Nephron (organoid): ENCODE measurements around the gene TMPRSS9.
"Not testable (repeated sequence)": the region's sequence is repeated elsewhere in the genome, so short reads cannot be mapped to it uniquely, and the experiment has no call there.

Experiments used
- H3K27ac Mint-ChIP-seq, 3 experiments: 2 replicates each; pipeline ENCODE4 v1.8.0; 2020; ENCODE audit warnings: mixed read lengths in 3 of 3, mild to moderate bottlenecking in 2 of 3, moderate library complexity in 1 of 3
- H3K27me3 Mint-ChIP-seq: 2 replicates; pipeline ENCODE4 v1.8.0; 2021; ENCODE audit warnings: low read depth, mild to moderate bottlenecking, moderate library complexity, mixed read lengths
- H3K36me3 Mint-ChIP-seq: 2 replicates; pipeline ENCODE4 v1.8.0; 2020; ENCODE audit warnings: low read depth, mixed read lengths
- H3K4me1 Mint-ChIP-seq: 2 replicates; pipeline ENCODE4 v1.8.0; 2020; ENCODE audit warnings: mixed read lengths
- H3K4me3 Mint-ChIP-seq, 3 experiments: 2 replicates each; pipeline ENCODE4 v1.8.0; 2020; ENCODE audit warnings: mild to moderate bottlenecking in 3 of 3, mixed read lengths in 3 of 3, moderate library complexity in 2 of 3
- H3K9me3 Mint-ChIP-seq: 2 replicates; pipeline ENCODE4 v1.8.0; 2020; ENCODE audit warnings: mixed read lengths
- CTCF ChIP-seq, 3 experiments: fragments of 200-600 bp; sonication (generic); IDR thresholded peaks; one replicate each; pipeline ENCODE4 v1.5.0; 2021; ENCODE audit warnings: antibody characterized with exemption in 3 of 3; ENCODE audit not compliant: unreplicated experiment in 3 of 3

Gene TMPRSS9

DNA sequence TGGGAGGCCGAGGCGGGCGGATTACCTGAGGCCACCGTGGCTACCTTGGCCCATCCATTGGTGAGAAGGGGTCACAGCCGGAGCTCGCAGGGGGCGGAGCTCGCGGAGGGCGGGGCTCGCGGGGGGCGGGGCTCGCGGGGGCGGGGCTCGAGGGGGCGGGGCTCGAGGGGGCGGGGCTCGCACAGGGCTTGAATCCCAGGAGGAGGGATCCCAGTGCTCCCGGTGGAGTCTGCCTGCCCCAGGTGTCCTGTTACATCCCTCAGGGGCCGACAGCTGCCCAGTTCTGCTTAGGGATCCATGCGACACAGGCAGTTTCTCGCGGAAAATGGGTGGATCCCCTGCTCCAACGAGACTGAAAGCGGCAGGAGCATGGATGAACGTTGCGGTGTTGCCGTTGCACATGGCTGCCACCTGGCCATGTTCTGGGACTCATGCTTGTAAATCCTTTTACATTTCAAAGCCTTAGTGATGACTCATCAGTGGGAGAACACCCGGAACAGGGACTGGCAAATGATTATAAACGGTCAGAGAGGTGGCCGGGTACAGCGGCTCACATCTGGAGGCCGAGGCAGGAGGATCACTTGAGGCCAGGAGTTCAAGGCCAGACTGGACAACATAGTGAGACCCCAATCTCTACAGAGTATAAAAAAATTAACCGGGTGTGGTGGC is 25.1 kb downstream of the TMPRSS9 start:
- Mint-ChIP-seq H3K36me3 (no peaks in the 10 kb centered on the region), H3K4me1 (peaks cover 14% of the 10 kb centered on the region), H3K27ac (peak overlapping the region in 1 of 3 experiments; percentile 72), H3K4me3 (no peak overlapping the region), H3K9me3 (peaks cover 6% of the 10 kb centered on the region), H3K27me3 (peaks cover 30% of the 10 kb centered on the region)
- TF ChIP-seq CTCF (IDR thresholded peaks at IDR 0.05; ENCODE audit: unreplicated experiment in 3 of 3), result no peak

GRCh38 chr19:2387367-2388288 is 27.6 kb downstream of the TMPRSS9 start:
- H3K4me3 Mint-ChIP-seq, result no peak overlapping the region
- no peaks in the 10 kb centered on the region for H3K9me3 Mint-ChIP-seq
- no peak for TF ChIP-seq CTCF (IDR thresholded peaks at IDR 0.05; ENCODE audit: unreplicated experiment in 3 of 3)
- H3K27ac Mint-ChIP-seq, result no peak overlapping the region
- H3K27me3 Mint-ChIP-seq, result peaks cover 29% of the 10 kb centered on the region
- H3K36me3 Mint-ChIP-seq, result no peaks in the 10 kb centered on the region
- peaks cover 5% of the 10 kb centered on the region for H3K4me1 Mint-ChIP-seq

- peaks cover 4% of the 10 kb centered on the region for H3K4me1 Mint-ChIP-seq
- no peak for TF ChIP-seq CTCF (IDR thresholded peaks at IDR 0.05; ENCODE audit: unreplicated experiment in 3 of 3)
- H3K36me3 Mint-ChIP-seq, result no peaks in the 10 kb centered on the region
- H3K4me3 Mint-ChIP-seq, result no peak overlapping the region
- no peak overlapping the region for H3K27ac Mint-ChIP-seq
- H3K27me3 Mint-ChIP-seq, result peaks cover 32% of the 10 kb centered on the region
- peaks cover 4% of the 10 kb centered on the region for H3K9me3 Mint-ChIP-seq
These were observed 29.5 kb downstream of the TMPRSS9 start for GRCh38 chr19:2389594-2389993.

DNA sequence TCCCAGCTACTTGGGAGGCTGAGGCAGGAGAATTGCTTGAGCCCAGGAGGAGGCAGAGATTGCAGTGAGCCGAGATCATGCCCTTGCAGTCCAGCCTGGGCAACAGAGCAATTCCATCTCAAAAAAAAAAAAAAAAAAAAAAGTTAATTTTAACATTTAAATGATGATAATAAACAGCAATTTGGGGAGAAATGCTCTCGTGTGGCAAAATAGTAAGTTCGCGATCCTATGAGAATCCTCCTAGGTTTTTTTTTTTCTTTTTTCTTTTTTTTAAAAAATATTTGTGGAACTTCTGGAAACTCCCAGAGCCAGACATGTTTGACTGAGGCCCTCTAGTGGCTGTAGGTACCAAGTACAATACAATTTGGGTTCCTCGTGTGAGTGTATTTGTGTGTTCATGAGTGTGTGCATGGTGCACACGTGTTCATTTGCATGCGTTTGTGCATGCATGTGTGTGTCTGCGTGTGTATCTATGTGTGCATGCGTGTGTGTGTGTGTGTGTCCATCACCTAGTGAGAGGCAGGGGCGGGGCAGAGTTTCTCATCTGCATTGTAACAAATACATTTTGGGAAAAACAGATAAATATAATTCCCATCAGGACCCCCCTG is 31.2 kb downstream of the TMPRSS9 start:
- Mint-ChIP-seq H3K27me3 (peaks cover 29% of the 10 kb centered on the region), H3K4me1 (peaks cover 4% of the 10 kb centered on the region), H3K9me3 (peaks cover 4% of the 10 kb centered on the region), H3K27ac (peak overlapping the region in 1 of 3 experiments; percentile 28), H3K4me3 (no peak overlapping the region), H3K36me3 (no peaks in the 10 kb centered on the region)
- TF ChIP-seq CTCF (IDR thresholded peaks at IDR 0.05; ENCODE audit: unreplicated experiment in 3 of 3), result peak; percentile 79 to 85 (median 80)

DNA sequence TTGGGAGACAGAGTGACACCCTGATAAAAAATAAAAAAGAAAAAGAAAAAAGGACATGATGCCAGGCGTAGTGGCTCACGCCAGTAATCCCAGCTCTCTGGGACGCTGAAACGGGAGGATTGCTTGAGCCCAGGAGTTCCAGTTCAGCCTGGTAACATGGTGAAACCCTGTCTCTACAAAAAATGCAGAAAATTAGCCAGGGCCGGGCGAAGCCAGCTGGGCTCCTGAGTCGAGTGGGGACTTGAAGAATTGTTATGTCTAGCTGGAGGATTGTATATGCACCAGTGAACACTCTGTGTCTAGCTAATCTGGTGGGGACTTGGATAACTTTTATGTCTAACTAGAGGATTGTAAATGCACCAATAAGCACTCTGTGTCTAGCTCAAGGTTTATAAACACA is 32.3 kb downstream of the TMPRSS9 start:
- H3K36me3 Mint-ChIP-seq, result no peaks in the 10 kb centered on the region
- no peak overlapping the region for H3K4me3 Mint-ChIP-seq
- TF ChIP-seq CTCF (IDR thresholded peaks at IDR 0.05; ENCODE audit: unreplicated experiment in 3 of 3), result no peak
- H3K27me3 Mint-ChIP-seq, result peaks cover 24% of the 10 kb centered on the region
- no peak overlapping the region for H3K27ac Mint-ChIP-seq
- H3K4me1 Mint-ChIP-seq, result peaks cover 4% of the 10 kb centered on the region
- peaks cover 4% of the 10 kb centered on the region for H3K9me3 Mint-ChIP-seq

DNA sequence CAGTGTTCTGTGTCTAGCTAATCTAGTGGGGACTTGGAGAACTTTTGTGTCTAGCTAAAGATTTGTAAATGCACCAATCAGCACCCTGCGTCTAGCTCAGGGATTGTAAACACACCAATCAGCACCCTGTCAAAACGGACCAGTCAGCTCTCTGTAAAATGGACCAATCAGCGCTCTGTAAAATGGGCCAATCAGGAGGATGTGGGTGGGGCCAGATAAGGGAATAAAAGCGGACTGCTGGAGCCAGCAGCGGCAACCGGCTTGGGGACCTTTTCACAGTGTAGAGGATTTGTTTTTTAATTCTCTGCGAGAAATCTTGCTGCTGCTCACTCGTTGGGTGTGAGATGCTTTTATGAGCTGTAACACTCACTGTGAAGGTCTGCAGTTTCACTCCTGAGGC is 32.8 kb downstream of the TMPRSS9 start:
- not testable (repeated sequence) for H3K9me3 Mint-ChIP-seq, H3K4me3 Mint-ChIP-seq, H3K36me3 Mint-ChIP-seq, H3K4me1 Mint-ChIP-seq, H3K27ac Mint-ChIP-seq
- peaks cover 19% of the 10 kb centered on the region for H3K27me3 Mint-ChIP-seq
